Raji (cell line): Measurements from ENCODE around the gene CDH8.

Experiments used
- POLR2A ChIP-seq: IDR thresholded peaks from 2 replicates; pipeline ENCODE4 v1.6.1; 2011; ENCODE audit warnings: low read depth, low read length, control low read depth; ENCODE audit not compliant: insufficient read depth

CDH8 gene

GRCh38 chr16:61909074-61909473 is 127.2 kb downstream of the CDH8 start:
- no peak for TF ChIP-seq POLR2A

- no peak for TF ChIP-seq POLR2A
Measured at GRCh38 chr16:61908426-61908825, 127.8 kb downstream of the CDH8 start.

GRCh38 chr16:61901689-61902088 is 134.5 kb downstream of the CDH8 start:
- no peak for TF ChIP-seq POLR2A

- no peak for TF ChIP-seq POLR2A
Measured at GRCh38 chr16:61900482-61900881, 135.8 kb downstream of the CDH8 start.

GRCh38 chr16:61897657-61898056 is 138.6 kb downstream of the CDH8 start:
- no peak for TF ChIP-seq POLR2A

GRCh38 chr16:61892531-61892930 is 143.7 kb downstream of the CDH8 start:
- TF ChIP-seq POLR2A, result no peak

- no peak for TF ChIP-seq POLR2A
Measured at GRCh38 chr16:61891460-61891859, 144.8 kb downstream of the CDH8 start.

- TF ChIP-seq POLR2A, result no peak
Measured at GRCh38 chr16:61890386-61890785, 145.9 kb downstream of the CDH8 start.

GRCh38 chr16:61887903-61888302 is 148.3 kb downstream of the CDH8 start:
- TF ChIP-seq POLR2A, result no peak

GRCh38 chr16:61885343-61885742 is 150.9 kb downstream of the CDH8 start:
- no peak for TF ChIP-seq POLR2A

GRCh38 chr16:61879306-61879705 is 156.9 kb downstream of the CDH8 start:
- no peak for TF ChIP-seq POLR2A

GRCh38 chr16:61877436-61877835 is 158.8 kb downstream of the CDH8 start:
- TF ChIP-seq POLR2A, result no peak

GRCh38 chr16:61872778-61873119 is 163.5 kb downstream of the CDH8 start:
- no peak for TF ChIP-seq POLR2A

- no peak for TF ChIP-seq POLR2A
Measured at GRCh38 chr16:61871837-61872777, 164.1 kb downstream of the CDH8 start.

GRCh38 chr16:61862221-61863155 is 173.8 kb downstream of the CDH8 start:
- TF ChIP-seq POLR2A, result no peak

- no peak for TF ChIP-seq POLR2A
Measured at GRCh38 chr16:61858988-61859387, 177.2 kb downstream of the CDH8 start.
